HG03439 (cell line): Measurements from ENCODE around the gene KLRF1.
A peak's percentile ranks its signal among the peaks of the same experiment; 100 is the strongest.

Experiments
- ATAC-seq: cut with Tn5 transposase; IDR thresholded peaks from one replicate; pipeline ENCODE4 v1.9.1; 2021; ENCODE audit warnings: mild to moderate bottlenecking, moderate library complexity; ENCODE audit not compliant: unreplicated experiment

KLRF1 gene

DNA sequence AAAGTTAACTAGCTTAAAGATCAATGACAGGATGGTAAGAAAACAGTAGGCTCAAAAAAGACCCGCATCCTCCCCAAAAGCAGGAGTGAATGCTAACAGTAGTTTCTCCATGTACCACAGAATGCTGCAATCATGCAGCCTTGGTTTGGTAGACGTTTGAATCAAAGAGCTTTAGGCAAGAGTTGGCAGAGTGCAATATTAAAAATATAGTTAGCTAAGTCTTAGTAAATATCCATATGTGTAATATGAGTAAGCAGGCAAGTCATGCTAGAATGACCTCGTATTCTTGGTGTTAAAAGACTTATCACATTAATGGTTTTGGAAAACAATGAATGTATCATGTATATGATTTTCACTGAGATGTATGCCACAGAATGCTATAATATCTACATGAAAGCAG lies 18.8 kb upstream of the KLRF1 start:
- no peak for ATAC-seq

DNA sequence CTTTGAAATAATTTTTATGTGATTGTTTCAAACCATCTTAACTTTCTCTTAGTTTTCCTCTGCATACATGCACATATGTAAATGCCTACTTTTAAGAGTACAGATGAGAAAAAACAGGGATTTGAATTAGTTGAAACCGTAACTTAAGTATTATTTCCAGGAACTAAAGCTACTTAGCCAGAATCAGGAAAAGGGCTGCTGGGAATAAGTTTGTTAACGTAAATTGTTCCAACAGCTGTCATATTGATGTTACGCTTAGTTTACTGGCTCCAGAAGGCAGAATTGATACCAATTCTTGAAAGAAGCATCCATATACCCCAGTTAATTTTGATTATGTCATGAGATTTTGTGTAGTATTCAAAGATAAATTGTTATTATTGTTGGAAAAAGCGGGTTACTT lies 17.9 kb upstream of the KLRF1 start:
- no peak for ATAC-seq

DNA sequence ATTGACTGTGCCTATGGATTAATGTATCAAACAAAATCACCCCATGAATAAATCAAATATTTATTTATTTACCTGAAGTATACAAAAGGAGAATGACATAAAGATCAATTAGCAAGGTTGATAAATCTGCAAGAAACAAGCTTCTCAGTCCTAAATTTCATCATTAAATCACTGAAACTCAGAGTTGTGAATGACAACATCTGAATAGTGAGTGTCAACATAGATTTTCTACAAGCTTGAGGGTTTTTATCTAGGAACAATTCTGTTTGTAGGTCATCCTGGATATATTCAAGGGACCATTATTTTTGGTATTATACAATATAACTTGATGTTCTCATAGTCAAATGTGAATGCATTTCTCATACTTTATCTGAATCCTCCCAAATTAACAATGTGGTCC lies 17.4 kb upstream of the KLRF1 start:
- no peak for ATAC-seq

DNA sequence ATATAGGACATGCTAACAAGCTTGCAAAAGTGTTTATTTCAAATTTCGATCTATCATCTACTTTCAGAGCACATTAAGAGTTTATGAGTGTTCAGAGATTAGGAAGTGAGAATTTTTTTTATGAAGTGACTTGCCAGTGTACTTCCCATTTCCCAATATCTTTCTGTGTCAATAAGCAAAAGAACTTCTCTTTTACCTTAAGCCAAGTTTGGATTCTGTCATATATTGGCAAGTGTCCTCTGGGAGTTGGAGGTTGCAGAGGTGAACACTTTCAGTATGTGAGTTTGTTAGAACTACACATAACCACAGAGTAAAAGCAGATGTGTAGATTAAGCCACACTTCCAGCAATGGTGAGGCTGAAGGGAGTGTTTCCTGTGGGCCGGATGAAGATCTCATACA lies 16.6 kb upstream of the KLRF1 start:
- ATAC-seq: no peak

DNA sequence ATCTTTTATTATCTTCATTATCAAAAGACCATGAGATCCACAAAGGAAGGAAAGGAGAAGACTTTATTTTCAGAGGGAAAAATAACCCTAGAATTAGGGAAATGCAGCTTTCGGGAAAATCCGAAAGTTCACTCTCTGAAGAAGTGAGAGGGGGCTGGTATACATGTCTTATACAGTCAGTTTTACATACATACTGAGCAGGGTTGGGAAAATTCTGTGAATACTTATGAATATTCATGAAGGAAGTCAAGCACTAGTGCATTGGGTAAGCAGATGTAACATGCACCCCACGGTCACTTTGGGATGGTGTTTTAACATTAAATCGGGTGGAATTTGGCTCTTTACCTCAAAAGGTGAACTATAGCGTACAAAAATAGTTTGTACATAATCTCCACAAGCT lies 15.7 kb upstream of the KLRF1 start:
- ATAC-seq: no peak

DNA sequence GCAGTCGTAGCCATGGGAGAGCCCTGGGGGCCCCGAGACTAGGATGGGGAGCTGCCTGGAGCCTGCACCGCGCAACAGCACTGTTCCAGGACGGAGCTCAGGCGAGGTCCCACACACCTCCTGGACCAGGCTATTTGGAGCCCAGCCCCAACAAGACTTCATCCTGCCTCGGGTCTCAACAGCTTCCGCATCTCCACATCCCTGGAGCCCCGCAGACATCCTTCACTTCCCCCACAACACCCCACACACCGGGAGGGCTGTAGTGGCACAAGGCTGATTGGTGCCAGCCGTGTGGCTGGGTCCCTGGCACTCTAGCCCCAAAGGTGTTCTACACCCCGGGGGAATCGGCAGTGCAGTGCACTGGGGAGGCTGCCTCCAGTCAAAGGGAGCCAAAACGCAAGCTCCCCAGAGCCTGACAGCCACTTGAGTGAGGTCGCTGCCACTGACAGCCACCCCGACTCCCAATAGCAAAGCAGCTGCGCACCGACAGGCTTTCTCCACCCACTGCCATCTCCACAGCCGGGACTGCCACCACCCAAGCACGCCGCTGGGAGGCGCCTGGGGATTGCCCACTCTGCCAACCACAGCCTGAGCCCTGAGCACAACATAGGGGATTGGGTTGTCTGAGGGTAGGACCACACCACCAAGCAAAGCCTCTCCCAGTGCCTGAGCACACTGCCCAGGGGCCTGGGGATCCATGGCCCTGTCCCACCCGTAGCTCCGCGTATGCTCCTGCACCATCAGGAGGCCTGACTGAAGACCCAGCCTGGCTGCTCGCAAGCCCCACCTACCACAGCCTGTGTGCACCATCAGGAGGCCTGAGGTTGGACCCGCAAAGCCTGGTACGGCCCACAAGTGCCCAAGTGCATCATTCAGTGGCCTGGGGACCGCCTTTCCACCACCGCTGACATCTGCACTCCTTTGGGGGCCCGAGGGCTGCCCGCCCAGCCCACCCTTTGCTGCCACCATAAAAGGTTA lies 13.2 kb upstream of the KLRF1 start:
- ATAC-seq: peak; percentile 95

DNA sequence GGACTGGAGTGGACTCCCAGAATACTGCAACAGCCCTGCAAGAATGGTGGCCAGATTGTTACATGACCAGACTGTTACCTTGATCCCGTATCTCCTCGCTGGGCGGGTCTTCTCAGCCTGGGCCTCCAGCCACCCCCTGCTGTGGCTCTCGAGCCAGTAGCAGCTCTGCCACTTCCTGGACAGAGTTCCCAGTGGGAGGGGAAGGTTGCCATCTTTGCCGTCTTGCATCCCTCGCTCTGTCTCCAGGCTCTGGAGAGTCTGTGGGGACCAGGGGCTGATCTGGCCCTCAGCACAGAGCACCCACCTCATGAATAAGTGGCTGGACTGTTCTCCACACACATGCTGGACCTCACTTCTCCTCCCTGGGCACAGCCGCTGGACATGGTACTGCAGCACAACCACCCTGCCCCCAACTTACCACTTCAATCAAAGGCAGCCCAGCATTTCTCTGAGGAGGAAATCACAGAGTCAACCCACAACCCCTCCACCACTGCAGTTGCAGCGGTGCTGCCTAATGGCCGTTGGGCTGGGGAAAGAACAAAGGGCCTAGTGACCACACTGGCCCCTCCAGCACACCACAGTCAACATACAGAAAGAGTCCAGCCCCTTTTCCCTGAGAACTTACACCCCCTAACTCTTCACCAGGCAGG lies 6.9 kb upstream of the KLRF1 start:
- ATAC-seq: no peak

DNA sequence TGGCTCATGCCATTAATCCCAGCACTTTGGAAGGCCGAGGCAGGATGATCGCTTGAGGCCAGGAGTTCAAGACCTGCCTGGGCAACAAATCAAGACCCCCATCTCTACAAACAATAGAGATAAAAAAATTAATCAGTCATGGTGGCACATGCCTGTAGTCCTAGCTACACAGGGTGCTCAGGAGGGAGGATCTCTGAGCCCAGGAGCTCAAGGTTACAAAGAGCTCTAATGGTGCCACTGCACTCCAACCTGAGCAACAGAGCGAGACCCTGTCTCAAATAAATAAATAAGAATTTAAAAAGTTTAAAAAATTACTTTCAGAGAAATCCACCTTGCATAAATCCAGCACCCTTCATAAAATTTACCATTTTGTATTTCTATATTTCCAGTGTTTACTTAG lies 2.2 kb downstream of the KLRF1 start:
- no peak for ATAC-seq

DNA sequence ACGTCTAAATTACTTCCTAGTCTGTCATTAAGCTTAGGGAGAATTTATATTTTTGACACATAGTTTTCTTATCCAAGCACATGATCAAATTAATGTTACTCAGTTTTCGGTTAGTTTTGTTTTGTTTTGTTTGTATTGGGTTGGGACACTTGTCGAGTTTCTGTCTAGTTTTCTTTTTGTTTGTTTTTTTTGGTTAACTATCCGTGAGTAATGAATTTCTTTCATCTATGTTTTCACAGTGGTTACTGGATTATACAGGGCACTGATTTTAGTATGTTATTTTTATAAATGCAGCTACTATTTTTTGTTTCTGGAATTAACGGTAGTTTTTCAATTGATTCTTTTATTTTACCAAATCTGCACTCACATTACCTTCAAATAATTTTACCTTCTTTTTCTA lies 2.7 kb downstream of the KLRF1 start:
- no peak for ATAC-seq

DNA sequence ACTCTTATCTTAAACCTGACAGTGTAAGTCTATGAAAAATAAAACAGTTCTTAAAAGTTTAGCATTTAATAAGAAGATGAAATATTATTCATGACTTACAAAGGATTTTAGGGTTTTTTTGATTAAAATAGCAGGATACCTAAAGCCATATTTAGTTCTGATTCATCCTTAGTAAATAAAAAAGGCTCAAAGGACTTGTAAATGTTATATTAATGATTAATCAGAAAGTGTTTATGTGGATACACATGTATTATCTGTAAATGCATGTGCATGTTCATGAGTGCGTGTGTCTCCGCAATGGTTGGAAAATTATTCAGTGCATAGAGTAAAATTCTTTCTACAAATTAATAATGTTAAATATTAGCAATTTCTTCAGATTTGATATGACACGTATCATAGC lies 4.4 kb downstream of the KLRF1 start:
- ATAC-seq: no peak

DNA sequence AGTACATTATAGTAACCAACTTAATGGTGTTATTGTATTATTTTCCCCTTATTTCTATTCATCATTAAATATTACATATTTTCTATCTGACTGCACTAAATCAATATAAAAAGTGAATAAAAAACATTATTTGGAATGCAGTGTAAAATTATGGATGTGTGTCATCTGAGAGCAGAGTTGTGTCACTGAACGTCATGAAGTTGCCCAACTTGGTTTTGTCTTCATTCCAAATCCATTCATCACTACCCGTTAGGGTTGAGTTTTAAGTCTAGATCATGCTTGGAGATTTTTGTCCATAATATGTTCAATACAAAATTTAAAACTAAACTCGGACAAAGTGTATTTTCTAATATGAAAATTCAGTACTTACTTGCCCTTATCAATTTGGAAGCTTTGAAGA lies 16.1 kb downstream of the KLRF1 start:
- no peak for ATAC-seq

DNA sequence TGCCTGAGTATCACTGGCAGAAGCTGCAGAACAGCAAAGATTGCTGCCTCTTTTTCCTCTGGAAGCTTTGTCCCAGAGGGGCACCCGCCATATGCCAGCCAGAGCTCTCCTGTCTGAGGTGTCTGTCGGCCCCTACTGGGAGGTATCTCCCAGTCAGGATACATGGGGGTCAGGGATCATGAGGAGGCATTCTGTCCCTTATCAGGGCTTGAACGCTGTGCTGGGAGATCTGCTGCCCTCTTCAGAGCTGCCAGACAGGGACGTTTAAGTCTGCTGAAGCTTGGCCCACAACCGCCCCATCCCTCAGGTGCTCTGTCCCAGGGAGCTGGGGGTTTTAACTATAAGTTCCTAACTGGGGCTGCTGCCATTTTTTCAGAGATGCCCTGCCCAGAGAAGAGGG lies 21.6 kb downstream of the KLRF1 start:
- ATAC-seq: no peak

DNA sequence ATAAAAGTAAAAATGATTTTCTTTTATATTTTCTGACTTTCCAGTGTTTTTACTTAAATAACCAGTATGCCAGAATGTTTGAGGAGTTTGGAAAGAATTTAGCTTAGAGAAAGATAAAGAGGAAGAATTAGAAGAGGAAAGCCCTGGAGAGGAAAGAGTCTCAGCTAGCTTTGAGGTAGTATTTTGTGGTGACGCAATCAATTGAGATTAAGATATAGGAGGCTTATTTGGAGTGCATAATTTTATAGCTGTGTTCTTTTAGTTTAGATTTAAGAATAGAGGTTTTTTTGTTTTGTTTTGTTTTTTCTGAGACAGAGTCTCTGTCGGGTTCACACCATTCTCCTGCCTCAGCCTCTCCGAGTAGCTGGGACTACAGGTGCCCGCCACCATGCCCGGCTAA lies 23.8 kb downstream of the KLRF1 start:
- ATAC-seq: no peak

DNA sequence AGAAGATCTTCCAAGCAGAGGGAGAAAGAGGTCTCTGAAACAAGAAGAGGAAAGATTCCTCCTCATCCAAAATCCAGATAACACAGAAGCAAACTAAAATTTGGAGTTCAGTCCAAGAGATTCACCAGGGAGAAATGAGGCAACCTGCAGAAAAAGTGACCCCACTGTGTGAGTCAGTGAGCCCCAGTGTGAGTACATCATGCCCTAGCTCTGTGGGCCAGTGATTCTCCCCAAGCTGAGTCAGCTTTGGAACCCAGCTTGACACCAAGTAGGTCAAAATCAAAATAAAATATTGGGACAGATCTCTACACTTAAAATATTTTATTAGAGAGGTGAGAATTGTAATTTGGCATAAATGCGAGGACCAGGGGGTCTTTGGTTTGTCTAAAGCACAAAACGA lies 24.6 kb downstream of the KLRF1 start:
- ATAC-seq: no peak

DNA sequence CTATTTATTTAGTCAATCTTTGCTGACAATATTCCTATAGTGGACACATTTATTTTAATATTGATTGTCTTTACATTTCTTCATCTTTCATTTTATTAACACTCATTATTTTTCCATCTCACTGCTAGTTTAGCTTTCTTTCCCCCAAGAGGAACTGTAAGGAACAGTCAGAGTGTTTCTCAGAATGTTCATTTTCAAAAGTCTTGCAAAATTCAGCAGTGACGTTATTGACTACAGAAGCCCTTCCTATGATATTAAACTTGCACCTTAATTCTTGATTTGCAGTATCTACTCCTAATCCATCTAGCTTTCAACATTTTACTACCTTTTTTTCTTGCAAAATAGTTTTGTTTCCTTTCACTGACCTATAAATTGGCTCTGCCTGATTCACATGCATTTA lies 28.9 kb downstream of the KLRF1 start:
- ATAC-seq: no peak

DNA sequence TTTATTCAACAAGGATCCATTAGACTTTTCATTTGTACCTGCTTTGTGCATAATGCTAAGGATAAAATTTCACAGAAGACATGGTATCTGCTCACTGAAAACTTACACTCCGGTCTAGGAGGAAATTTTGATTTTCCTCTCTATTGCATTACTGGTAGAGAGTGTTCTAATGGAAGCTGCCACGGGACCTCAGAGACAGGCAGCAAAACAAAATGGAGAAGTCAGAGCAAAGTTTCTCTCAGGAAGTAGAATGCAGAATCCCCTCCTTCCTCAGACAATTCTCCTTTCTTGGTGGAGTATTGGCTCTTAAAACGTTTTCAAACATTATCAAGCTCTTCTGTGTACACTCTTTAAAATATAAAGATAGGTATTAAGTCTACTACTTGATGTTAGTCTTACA lies 29.6 kb downstream of the KLRF1 start:
- no peak for ATAC-seq

DNA sequence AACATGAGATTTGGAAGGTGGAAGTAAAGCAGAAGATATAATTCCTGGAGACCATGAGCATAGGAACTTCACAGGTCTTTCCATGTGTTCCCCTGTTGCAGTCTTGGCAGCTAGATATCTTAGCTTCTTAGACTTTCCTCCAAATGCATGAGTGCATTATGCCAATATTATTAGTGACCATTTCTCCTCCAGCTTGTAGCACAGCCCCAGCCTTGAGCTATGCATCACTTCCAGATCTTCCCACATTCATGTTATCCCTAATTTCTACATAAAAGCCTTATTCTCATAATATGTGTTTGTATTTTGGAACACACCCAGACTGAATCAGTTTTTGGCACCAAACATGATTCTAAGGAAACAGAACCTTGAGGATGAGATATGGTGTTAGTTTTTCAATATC lies 30.9 kb downstream of the KLRF1 start:
- no peak for ATAC-seq

DNA sequence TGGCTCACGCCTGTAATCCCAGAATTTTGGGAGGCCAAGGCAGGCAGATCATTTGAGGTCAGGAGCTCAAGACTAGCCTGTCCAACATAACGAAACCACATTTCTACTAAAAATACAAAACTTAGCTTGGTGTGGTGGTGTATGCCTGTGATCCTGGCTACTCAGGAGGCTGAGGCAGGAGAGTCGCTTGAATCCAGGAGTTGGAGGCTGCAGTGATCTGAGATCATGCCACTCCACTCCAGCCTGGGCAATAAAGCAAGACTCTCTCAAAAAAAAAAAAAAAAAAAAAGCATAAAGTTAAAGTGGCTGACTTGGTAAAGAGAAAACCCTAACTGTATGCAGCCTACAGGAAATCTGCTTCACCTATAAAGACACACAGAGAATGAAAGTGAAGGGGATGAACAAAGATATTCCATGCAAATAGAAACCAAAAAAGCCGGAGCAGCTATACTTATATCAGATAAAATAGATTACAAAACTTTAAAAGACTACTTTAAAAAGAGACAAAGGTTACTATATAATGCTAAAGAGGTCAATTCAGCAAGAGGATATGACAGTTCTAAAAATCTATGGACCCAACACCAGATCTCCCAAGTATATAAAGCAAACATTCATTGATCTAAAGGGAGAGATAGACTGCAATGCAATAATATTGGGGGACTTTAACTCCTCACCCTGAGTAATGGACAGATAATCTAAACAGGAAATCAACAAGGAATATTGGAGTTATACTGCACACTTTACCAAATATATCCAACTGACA lies 37.8 kb downstream of the KLRF1 start:
- no peak for ATAC-seq

DNA sequence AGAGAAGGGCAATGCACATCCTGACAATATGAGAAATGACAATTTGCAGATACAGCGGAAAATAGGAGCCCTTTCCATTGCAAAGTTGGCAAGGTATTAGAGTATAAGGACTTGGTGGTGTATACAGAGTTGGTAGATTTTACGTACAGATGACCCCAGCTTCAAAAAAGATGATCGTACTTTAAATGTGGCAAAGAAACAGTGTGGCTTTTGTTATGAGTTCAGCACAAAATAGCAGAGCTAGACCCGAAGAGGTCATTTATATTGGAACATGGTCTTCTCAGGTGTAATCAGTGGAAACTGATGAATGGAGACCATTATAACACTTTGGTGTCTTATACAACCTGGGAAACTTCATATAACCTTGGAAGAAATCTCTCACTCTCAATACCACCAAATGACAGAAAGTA lies 39.6 kb downstream of the KLRF1 start:
- ATAC-seq: no peak

DNA sequence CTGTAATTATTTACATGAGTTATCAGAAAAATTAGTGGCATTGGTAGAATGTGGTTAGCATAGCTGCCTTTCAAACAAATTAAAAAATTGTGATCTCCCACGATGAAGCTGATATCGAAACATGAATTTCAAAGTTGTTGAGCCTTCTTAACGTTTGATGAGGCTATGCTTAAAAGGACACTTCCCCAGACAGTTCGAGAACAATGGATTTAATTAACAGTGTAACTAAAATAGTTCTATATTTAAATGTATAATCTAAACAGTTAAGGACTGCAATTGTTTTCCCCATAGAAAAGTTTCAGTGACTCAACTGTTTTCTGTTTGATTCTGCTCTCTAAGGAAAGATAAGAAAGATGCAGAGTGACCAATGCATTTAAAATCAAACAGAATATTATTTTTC lies 40.2 kb downstream of the KLRF1 start:
- no peak for ATAC-seq

DNA sequence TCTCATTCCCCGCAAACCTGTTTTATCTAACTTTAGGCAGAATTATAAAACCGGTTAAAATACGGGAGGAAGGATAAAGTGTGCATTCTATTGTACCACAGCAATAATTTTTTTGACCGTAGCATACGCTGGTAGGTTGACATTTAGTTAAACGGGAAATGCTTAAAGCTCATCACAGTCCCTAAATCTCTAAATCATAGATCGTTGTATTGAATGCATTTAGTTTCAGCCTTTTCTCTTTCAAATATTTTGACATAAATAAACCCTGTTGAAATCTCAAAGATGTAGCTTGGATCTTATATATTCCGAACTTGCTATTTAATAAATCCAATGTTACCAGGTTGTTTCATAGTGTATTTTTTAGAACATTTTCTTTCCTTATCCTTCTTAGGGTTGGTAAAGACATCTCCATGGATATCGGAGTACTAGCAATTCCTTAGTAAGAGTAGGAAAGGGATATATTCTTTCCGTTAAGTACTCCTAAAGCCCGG lies 41.1 kb downstream of the KLRF1 start:
- ATAC-seq: no peak

DNA sequence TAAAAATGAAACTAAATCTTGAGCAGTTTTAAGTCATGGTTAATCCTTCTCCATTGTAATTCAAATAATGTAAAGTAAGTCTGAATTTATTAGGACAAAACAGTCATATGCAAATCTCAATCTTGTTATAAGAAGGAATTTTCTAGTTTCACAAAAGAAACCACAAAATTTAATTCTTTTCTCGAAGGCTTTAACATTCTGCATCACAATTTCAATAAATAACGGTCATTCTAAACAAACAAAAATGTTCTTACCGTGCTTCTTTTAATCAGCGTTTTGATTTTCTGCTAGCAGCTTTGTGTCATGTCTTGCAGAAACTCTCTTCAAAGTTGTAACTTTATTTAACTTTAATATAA lies 41.6 kb downstream of the KLRF1 start:
- no peak for ATAC-seq
